COLO668 (cell line): Measurements from ENCODE around the gene PRKCE.

Source experiments
- DNase-seq: peaks from one replicate; lab custom pipeline; 2025; ENCODE audit not compliant: unreplicated experiment; lab: John Stamatoyannopoulos, UW

Gene PRKCE

DNA sequence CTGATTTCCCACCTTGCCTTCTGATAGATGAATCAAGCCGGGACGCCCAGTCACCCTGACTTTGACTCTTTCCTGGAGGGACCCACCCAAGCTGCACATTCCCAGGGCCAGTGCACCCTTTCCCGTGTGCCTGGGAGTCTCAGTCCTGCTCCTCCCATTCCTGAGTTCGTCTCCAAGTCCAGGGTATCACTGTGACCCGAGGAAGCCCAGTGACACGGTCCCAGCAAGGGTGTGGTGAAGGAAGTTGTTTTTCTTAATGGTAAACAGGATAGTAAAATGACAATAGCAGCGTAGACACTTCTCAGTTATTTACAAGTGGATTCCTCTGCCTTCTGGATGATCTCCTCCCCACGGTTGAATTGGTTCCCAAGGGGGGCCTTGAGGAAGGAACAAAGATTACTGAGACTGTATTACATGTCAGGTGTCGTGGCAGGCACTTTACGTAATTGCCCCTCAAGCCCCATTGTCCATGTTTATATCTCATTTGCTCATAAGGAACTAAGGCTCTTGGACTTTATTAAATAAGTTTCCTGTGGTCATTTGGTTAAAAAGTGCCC is 123.3 kb downstream of the PRKCE start:
- DNase-seq: no peak

DNA sequence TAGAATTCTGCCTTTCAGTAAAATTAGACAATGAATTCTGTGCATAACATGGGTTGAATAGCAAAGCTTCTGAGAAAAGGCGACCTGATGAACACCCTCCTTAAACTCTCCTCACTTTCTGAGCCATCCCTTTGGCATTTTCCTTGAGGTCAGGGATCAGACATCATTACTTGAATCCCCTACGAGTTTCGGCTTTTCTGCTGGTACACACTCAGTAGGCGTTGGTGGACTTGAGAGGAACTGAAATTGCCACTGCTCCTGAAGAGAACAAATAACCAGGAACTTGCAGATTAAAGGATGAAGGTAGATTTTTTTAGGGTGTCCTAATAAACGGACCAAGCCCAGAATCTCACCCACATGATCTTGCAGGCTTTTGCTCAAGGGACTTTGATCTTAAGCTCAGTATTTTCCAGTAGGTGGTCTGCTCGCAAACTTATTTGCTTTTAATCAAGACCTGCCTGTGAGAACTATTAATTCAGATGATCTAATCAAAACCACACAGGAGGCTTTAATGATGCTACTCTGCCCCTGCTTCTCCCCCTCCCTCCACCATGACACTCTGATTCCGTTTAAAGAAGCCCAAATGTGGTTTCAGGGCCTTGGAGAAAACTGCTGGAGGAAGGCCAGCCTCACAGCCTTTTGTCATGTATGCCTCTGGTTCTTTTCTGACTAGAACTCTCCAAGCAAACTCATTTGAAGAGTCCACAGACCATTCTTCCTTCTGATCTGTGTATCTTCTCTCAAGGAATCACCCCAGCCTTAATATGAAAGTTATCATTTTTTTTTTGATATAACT is 124.9 kb downstream of the PRKCE start:
- DNase-seq: no peak

DNA sequence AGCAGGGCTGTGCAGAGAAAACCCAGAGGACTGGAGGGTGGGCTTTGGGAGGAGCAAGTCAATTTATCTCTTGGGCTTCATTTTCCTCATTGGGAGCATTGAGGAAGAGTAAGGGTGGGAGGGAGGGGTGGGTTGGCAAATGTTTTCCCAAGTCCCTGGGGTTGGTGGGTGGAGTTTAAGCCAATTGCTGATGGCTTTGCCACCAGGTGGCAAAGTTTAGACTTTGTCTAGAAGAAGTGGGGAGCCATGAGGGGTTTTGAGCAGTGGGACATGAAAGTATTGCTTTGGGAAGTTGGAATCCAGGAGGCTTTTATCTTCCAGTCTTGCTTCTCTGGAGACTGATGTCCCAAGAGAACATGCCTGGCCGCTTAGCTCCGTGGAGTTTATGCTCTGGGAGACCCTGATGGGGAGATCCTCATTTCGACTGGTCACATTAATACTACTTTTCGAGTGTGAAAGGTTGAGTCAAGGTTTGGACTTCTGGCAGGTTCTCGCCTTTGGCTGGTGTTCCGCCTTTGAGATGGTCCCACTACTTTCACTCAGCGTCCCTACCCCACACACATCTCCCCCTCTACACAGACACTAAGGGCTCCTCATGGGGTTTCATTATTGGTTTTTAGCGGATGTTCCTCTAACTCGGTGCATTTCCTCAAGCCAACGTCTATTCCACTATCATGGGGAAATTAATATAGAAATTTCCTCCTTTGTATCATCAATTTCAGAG is 126.7 kb downstream of the PRKCE start:
- DNase-seq: no peak

DNA sequence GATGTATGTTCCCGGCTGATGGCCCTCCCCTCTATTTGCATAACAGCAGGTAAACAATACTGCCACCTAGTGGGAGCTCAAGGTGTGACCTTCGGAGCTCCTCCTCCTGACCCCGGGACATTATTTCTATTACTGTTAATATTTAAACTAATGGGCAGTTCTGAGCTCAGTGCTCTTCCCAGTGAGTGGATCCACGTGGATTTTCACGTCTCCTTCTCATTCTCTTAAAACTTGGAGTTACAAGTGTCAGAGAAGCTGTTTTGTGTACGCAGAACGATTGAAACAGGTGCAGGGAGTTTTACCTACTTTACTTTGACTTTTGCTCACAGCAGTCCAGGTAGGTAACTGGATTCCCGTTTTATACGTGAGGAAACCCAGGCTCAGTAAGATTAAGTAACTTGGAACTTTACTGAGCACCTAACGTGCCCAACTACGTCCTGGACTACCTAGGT is 127.3 kb downstream of the PRKCE start:
- DNase-seq: peak; percentile 34

DNA sequence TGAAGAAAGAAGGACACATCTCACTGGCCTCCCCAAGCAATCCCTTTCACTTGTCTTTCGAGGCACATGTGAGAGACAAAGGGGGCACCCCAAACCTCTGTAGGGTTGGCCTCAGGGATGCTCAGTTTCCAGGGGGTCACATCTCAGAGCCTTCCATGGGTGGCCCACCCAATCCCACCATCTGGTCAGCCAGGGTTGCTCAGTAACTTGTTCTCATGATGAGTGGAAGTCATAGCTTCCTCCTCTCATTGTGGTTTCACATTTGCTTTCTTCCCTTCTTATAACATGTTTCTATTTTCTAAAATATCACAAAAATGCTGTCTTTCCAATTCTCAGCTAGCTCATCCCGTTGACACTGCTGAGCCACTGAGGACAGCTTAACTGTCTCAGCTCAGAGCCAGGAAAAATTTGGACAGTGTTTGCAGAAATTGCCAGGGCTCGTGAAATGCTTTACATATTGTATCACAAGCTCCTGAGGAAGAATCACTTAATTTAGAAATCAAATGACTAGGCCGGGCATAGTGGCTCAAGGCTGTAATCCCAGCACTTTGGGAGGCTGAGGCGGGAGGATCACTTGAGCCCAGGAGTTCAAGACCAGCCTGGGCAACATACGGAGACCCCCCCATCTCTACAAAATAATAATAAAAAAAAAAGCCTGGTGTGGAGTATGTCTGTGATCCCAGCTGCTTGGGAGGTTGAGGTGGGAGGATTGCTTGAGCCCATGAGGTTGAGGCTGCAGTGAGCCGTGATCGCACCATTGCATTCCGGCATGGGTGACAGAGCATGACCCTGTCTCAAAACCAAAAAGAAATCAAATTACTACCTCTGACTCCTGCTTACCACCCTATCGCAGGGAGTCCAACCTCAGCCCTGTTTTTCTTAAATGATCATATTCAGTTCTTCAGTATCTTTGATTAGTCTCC is 129.3 kb downstream of the PRKCE start:
- DNase-seq: no peak

DNA sequence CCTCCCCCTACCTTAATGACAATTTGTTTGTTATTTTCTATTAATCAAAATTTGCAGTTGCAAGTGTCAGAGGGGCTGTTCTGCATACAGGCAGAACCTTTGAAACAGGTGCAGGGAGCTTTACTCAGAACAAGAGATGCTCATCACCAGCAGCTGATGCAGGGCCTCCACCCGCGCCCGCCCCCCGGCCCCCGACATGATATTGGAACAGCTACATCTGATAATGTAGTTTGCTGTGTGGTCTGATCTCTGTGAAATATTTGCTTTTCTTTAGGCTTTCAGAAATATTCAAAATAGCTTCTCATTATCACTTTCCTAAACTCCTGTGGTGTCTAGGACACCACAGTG is 130.0 kb downstream of the PRKCE start:
- no peak for DNase-seq

DNA sequence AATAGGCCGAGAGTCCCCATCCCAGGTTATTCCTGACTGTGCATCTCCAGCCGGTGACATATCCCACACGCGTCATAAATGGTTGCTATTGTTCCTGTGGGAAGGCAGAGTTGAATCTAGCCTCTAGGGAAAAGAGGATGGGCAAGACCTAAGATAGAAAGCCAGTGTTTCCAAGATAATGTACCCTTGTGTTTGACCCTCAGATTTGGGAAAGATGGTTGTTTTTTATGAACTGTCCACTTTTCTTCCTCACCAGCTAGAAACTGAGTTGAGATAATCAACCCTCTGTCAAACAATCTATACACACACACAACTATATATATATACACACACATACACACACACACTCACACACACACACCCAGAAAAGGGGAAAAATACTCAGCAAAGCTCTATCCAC is 131.0 kb downstream of the PRKCE start:
- no peak for DNase-seq

DNA sequence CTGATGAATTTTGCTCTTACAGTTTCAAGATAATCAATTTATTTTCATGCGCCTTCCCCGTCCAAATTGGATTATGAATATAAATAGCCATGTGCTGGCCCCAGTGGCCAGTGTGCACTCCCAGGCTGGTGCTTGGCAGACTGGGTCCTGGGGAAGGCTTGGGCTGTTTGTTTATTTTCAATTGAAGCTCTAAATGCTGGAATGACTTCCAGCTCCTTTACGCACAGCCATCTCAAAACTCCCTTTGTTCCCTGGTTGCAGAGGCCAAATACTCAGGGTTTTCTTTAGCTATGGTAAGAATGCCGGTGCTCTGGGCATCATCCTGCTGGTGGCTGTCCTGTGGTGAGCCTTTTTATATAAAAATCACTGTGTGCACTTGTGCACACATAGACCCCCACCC is 131.5 kb downstream of the PRKCE start:
- DNase-seq: no peak

DNA sequence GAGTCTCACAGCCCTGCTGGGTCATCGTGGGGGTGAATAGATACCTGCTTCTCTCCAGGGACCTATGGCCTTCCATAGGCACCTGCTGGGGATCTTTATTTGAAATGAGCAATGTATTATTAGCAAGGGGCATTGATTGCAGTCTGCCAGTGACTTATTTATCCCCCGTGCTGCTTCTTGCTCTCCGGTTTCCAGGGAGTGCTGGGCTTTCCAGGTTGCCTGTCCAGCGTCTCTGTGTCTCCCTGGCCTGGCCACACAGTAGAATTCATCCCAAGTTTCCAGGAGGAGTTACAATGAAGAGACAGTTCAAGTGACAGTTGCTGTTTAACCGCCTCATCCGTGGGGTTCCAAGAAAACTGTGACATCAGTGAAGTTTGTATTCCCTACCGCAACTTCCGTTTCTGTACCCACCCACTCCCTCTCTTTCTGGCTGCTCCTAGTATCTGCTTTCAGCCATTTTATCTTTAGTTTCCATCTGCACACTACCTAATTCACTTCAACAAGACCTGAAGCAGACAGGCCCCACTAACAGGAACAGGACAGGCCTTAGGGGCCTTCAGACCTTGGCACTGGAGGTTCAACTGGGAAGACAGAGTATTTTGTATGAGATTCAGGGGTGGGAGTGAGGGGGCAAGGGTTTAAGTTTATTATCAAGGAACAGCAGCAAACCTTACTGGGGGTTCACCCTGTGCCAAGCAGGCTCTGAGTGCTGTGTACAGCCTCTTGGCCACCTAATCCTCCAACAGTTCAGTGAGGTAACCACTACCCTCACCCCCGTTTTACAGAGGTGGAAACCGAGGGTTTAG is 134.8 kb downstream of the PRKCE start:
- DNase-seq: no peak

DNA sequence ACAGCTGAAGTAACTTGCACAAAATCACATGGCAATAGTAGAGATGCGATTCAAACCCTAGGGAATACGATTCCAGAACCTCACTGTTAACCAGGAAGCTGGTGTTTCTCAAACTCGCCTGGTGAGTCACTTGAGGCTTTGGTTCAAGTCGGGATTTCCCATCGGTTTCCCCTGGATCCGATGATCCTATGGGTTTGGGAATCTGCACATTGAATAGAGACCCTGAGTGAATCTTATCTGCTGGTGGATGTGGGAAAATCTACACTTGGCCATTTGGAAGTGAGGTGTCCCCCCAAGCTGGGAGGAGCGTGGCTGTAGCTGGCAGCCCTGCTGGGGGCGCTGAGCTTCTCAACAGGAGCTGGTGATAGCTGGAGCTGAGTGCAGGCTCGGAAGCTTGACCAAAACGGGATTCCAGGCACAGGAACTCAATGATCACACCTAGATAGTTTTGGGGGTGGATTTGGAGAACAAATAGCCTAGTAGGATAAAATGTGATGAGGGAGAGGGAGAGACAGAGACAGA is 135.4 kb downstream of the PRKCE start:
- no peak for DNase-seq

DNA sequence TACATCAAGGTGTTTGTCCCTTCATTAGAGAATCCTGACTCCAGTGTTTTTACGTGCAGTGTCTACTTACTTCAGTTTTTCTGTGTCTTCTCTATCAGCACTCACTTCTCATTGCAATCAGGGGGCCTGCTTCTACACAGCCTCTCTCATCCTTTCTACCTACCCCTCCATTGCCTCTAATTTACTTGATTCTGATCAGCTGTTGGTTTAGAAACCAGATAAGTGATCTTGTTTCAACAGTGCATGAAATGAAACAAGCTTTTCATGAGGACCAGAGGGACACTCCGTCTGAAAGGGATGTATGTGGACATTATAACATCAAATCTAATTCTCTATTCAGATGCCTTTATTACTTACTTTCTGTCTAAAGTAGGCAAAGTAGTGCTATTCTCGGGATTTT is 136.9 kb downstream of the PRKCE start:
- DNase-seq: no peak

DNA sequence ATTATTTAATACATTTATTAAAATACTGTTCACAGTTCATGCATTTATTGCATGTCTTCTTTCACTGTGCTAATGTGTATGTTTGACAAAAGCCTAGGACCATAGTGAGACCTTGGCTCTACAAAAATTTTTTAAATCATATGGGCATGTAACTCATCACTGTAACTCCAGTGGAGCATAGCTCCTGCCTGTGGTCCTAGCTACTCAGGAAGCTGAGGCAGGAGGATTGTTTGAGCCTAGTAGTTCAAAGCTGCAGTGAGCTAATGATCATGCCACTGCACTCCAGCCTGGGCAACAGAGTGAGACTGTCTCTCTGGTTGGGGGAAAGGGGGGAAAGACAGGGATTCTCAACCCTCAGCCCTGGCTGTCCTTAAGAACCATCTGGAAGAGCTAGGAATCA is 137.8 kb downstream of the PRKCE start:
- DNase-seq: no peak

DNA sequence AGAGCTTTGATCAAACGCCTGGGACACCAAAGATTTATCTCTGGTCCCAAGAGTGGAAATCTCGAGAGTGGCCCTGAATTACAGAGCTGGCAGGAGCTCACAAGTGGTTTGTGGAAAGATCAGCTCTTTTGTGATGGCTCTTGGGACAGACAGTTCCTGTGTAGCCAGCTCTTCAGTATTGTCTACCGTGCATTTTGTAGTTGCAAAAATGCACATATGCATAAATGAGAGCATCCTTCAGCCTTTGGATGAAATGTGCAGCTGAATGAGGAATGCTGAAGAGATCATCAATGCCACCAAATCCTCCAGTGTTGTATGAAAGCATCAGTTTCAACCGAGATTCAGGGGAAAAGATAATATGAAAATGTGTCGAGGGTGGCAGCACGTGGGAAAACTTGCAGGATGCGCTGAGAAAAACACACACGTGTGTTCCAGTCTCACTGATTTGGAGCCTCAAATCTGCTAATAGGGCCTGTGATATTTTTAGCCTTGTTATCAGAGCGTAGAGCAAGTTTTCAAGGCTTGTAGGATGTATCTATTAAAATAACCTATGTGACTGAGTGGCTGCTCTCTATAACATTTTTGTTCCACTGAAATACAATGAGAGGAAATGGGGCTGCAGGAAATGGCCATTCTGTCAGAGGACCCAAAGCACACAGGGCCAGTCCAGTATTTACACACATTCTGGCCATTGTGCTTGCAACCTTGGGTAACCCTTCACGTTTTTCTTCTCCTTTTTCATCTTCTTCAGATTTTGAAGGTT is 138.7 kb downstream of the PRKCE start:
- DNase-seq: no peak

DNA sequence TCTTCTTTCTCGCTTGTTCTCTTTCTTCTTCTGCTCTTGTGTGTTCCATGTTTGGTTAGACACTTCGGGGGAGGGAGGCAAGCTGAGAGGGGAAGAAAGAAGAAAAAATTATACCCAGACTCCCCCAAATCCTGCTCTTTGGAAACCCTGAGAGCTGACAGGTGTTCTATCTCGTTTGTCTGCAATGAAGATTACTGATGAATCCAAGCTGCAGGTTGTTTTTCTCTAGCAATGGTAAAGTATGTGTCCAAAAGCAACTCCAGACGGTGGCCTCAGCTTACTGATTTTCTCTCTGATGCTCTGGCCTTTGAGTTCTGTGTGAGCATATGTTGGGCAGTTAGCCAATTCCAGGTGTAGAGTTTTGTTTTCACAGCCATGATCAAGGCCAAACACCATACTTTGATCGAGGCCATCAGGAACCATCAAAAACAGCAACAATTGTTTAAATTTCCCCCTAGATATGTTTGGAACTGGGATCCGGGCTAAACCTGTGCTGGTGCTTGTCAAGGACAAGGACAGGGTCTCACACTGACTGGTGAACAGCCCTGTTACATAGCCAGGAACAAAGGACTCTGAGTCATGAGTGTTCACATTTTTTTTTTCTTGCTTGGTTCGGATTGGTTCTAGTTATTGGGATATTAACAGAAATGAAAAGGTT is 142.0 kb downstream of the PRKCE start:
- peak; percentile 21 for DNase-seq

DNA sequence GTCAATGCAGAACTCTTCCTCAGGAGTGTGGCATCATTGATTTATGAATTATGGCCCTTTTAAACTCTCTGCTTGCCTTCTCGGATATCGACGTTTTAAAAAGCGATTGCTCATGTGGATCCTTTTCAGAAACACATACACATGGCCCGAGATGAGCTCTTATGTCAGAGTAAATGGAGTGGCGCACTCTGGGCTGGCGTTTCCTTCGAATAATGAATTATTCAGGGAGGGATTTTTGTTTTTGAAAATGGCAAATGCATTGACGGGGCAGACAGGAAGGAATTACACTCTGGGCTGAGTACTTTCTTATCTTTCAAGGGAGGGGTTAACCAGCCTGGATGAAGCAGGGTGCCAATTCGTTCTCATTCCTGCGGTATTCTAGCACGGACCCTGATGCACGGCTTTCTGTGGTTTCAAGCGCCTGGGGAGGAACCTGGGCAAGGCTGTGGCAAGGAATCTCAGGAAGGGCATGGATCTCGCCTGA is 142.7 kb downstream of the PRKCE start:
- no peak for DNase-seq

DNA sequence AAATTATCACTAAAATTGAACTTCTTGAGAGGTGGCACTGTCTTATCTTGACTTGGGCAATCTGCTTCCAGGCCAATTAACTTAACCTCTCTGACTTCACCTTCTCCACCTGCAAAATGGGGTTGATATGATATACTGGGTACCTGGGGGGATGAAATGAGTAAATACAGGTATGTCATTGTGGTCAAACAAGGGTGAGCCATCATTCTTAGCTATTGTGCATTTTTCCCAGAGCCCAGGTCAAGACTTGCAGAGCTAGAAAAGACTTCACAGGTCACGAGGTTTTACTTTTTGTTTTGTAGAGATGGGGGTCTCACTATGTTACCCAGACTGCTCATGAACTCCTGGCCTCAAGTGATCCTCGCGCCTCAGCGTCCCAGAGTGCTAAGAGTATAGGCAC is 145.0 kb downstream of the PRKCE start:
- no peak for DNase-seq

DNA sequence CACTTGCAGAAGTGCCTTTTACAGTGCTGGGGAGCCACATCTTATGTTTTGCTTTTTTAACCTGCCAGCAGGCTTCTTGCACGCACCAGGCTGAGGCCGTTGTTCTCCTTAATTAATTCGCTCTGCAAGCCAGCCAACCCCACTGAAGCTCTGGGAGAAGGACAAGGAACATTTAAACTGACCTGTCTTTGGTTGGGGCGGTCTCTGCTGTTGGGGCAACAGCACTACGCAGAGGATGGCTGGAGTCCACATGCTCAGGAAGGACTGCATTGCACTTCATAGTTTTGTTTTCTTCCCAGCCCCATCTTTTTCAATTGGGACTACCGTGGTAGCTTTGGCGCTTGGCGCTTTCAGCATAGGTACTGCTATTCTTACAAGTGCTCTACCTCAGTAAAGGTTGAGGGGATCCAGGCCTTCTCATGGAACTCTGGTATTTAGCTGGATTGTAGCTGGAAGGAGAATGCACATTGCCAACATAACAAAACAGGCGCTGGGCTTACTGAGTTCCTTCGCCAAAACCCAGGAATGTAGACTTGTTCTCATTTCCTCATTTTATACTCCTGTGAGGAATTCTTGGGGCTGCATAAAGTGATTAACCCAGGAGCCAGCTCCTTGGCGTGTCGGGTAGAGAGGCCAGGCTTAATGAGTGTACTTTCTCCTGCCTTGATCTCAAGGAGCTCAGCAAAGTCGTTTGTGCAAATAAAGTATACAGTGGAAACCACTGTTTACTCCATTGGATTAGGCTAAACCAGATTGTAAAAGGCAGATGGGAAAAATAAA is 146.2 kb downstream of the PRKCE start:
- DNase-seq: no peak
